Astrocyte (in vitro differentiated cells and primary cell): ENCODE measurements around the gene RELN. TPM values are rescaled to one million over a fixed set of nuclear protein-coding genes. Genes with fewer than 3 reads are reported as not detected.

Experiments
- DNase-seq: peaks from one replicate; pipeline ENCODE4 v3.0.0-alpha.2; 2010; ENCODE audit warnings: low read depth
- FAIRE-seq: peaks from 2 replicates; lab custom pipeline; 2011; peaks lifted over from hg19 to GRCh38; lab: Jason Lieb, UNC
- H2AFZ ChIP-seq: 2 replicates; pipeline ENCODE4 v1.6.0; 2012; ENCODE audit warnings: low read depth, low read length, inconsistent platforms
- H3K27ac ChIP-seq: 2 replicates; pipeline ENCODE4 v1.5.1; 2011; ENCODE audit warnings: low read depth, low read length, inconsistent platforms
- H3K27me3 ChIP-seq: 2 replicates; pipeline ENCODE4 v1.6.0; 2011; ENCODE audit warnings: low read length, inconsistent platforms; ENCODE audit not compliant: insufficient read depth
- H3K36me3 ChIP-seq: 2 replicates; pipeline ENCODE4 v1.5.1; 2011; ENCODE audit warnings: low read length, inconsistent platforms; ENCODE audit not compliant: insufficient read depth
- H3K4me1 ChIP-seq: 2 replicates; pipeline ENCODE4 v1.5.1; 2011; ENCODE audit warnings: low read length, inconsistent platforms; ENCODE audit not compliant: insufficient read depth
- H3K4me2 ChIP-seq: 2 replicates; pipeline ENCODE4 v1.6.0; 2012; ENCODE audit warnings: low read length, inconsistent platforms
- H3K4me3 ChIP-seq: 2 replicates; pipeline ENCODE4 v1.5.1; 2011; ENCODE audit warnings: low read depth, mild to moderate bottlenecking, low read length, inconsistent platforms; ENCODE audit not compliant: insufficient read depth
- H3K79me2 ChIP-seq: 2 replicates; pipeline ENCODE4 v1.6.0; 2012; ENCODE audit warnings: mild to moderate bottlenecking, low read length, inconsistent platforms; ENCODE audit not compliant: insufficient read depth
- H3K9ac ChIP-seq: 2 replicates; pipeline ENCODE4 v1.6.0; 2012; ENCODE audit warnings: mild to moderate bottlenecking, low read length, inconsistent platforms
- H3K9me3 ChIP-seq: 2 replicates; pipeline ENCODE4 v1.5.1; 2012; ENCODE audit warnings: low read depth, mild to moderate bottlenecking, low read length, inconsistent platforms; ENCODE audit not compliant: insufficient read depth
- H4K20me1 ChIP-seq: 2 replicates; pipeline ENCODE4 v1.6.0; 2012; ENCODE audit warnings: low read length, inconsistent platforms; ENCODE audit not compliant: insufficient read depth
- H3K27ac Mint-ChIP-seq: one replicate; pipeline ENCODE4 v1.8.0; 2021; ENCODE audit warnings: mild to moderate bottlenecking, mixed read lengths; ENCODE audit not compliant: unreplicated experiment
- H3K27me3 Mint-ChIP-seq: one replicate; pipeline ENCODE4 v1.8.0; 2021; ENCODE audit warnings: low read depth, mixed read lengths; ENCODE audit not compliant: unreplicated experiment
- H3K36me3 Mint-ChIP-seq: one replicate; pipeline ENCODE4 v1.8.0; 2021; ENCODE audit warnings: low read depth, mixed read lengths; ENCODE audit not compliant: unreplicated experiment
- H3K4me1 Mint-ChIP-seq: one replicate; pipeline ENCODE4 v1.8.0; 2021; ENCODE audit warnings: low read depth, mixed read lengths; ENCODE audit not compliant: unreplicated experiment
- H3K4me3 Mint-ChIP-seq: one replicate; pipeline ENCODE4 v1.8.0; 2021; ENCODE audit warnings: mild to moderate bottlenecking, moderate library complexity, mixed read lengths; ENCODE audit not compliant: unreplicated experiment
- H3K9me3 Mint-ChIP-seq: one replicate; pipeline ENCODE4 v1.8.0; 2021; ENCODE audit warnings: mild to moderate bottlenecking, mixed read lengths; ENCODE audit not compliant: unreplicated experiment
- CTCF ChIP-seq: IDR thresholded peaks from 2 replicates; pipeline ENCODE4 v1.5.1; 2011; ENCODE audit warnings: low read depth, mild to moderate bottlenecking, inconsistent platforms, low read length, moderate library complexity; ENCODE audit not compliant: insufficient read depth
- EZH2 ChIP-seq: IDR thresholded peaks from 2 replicates; pipeline ENCODE4 v1.6.1; 2012; ENCODE audit warnings: mild to moderate bottlenecking, low read length, inconsistent platforms; ENCODE audit not compliant: insufficient read depth
- total RNA-seq: library from RNA; stranded (reverse); gene quantifications from 2 replicates; pipeline ENCODE4 v1.2.1, GENCODE V29; 2021

RELN gene
- total RNA-seq, 1 donor from 2014 or later = 0.98 TPM

DNA sequence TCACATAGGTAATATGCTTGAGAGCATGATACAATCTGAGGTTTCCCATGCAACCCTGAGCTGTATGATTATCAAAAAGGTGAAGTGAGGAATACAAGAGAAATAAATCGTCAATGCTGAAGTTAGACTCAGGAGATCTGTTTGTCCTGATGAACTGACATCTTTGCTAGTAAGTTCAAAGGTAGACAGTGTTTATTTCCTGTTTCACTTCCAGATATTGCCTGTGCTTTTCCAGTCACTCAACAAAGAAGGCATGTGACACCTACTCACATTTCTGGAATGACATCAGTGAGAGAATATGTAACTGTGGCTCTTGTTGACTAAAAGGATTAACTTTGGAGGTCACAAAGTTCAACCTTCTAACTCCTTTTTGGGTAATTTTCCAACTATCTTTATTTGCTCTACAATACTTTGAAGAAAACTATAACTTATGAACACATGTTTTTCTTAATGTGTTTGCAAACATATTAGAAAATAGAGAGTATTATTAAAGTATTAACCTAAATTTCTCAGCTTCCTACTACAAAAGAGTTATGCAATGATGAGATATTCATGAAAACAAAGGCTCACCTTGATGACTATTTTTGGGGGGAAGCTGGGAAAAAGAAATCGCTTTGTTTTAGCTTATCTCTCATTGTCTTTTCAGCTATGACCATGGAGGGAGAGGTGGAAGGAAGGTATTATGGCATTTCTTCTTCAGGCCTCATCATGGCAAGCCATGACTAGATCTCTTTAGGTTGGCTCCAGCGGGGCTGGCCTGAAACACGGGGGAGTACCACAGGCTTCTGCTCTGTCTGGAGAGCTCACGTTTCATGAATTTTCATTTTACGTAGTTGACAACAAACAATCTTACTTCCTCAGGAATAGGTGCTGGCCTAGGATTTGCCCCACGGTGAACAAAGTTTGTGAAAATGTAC, 328.7 kb downstream of the RELN start:
- H3K4me1 ChIP-seq = peaks cover 9% of the 10 kb centered on the region
- FAIRE-seq (peak; percentile 50), DNase-seq (peak; percentile 64)
- H3K36me3 ChIP-seq = no peaks in the 10 kb centered on the region
- peaks cover 12% of the 10 kb centered on the region for H3K4me1 Mint-ChIP-seq
- H3K27me3 Mint-ChIP-seq = peaks cover 3% of the 10 kb centered on the region
- H3K4me3 ChIP-seq = no peak overlapping the region
- no peaks in the 10 kb centered on the region for H3K79me2 ChIP-seq
- no peaks in the 10 kb centered on the region for H4K20me1 ChIP-seq
- H3K4me2 ChIP-seq = peak overlapping the region; percentile 7
- TF ChIP-seq CTCF (no peak), EZH2 (no peak)
- H3K27ac Mint-ChIP-seq = peak overlapping the region; percentile 82
- no peaks in the 10 kb centered on the region for H3K27me3 ChIP-seq
- no peaks in the 10 kb centered on the region for H3K9me3 Mint-ChIP-seq
- no peak overlapping the region for H3K4me3 Mint-ChIP-seq
- no peaks in the 10 kb centered on the region for H3K9me3 ChIP-seq
- no peak overlapping the region for H3K27ac ChIP-seq
- peak overlapping the region; percentile 6 for H2AFZ ChIP-seq
- no peak overlapping the region for H3K9ac ChIP-seq
- H3K36me3 Mint-ChIP-seq = no peaks in the 10 kb centered on the region

DNA sequence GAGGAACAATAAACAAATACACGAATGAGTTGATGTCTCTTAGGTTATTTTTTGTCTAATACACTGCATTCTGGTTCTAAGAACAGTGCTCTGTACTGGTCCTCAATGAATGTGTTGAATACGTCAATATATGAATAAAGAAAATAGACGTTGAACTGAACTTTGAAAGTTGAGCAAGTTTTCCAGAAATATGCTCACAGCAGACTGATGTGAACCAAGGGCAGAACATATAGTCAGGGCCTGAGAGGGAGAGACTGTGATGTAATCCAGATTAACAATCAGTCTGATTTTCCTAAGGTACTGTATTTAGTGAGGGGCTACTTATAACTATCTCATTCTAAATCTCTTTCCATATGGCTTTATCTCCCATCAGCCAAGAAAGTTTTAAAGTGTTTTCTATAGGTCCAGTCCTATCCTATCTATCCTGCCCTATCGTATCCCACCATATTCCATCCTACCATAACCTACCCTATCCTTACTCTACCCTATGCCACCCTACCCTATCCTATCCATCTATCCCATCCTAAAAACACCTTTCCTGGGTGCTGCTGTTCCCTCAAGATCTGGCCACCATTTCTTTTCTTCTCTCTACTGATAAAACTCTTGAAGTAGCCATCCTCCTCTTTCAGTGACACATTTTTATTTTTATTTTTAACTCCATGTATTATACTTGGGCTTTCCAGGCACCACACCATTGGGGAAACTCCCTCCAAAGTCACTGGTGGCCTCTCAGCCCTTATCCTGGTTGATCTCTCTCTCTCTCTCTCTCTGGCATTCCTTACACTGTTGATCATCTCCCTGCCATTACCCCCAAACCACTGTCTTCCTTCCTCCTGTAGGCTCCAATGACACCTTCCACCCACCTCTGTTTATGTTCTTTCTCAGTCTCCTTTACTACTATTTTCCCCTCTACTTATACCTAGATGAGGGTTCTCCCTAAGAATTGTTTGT, 331.1 kb downstream of the RELN start:
- no peak overlapping the region for H3K9ac ChIP-seq
- FAIRE-seq (no peak), DNase-seq (no peak)
- no peak overlapping the region for H3K27ac Mint-ChIP-seq
- H3K4me1 ChIP-seq = peaks cover 9% of the 10 kb centered on the region
- H4K20me1 ChIP-seq = no peaks in the 10 kb centered on the region
- no peak overlapping the region for H3K4me2 ChIP-seq
- H3K4me3 Mint-ChIP-seq = no peak overlapping the region
- no peak overlapping the region for H3K4me3 ChIP-seq
- H3K27me3 Mint-ChIP-seq = no peaks in the 10 kb centered on the region
- no peaks in the 10 kb centered on the region for H3K27me3 ChIP-seq
- no peak overlapping the region for H3K27ac ChIP-seq
- no peaks in the 10 kb centered on the region for H3K9me3 Mint-ChIP-seq
- no peak overlapping the region for H2AFZ ChIP-seq
- no peaks in the 10 kb centered on the region for H3K9me3 ChIP-seq
- no peaks in the 10 kb centered on the region for H3K36me3 ChIP-seq
- no peaks in the 10 kb centered on the region for H3K79me2 ChIP-seq
- peaks cover 12% of the 10 kb centered on the region for H3K4me1 Mint-ChIP-seq
- no peak for TF ChIP-seq CTCF
- no peak for TF ChIP-seq EZH2
- H3K36me3 Mint-ChIP-seq = no peaks in the 10 kb centered on the region
